SK-N-SH treated with all-trans-retinoic acid at 6 μM for 48 hours (cell line): ENCODE data around the gene TRMT112.

Experiments
- ATAC-seq: fragments of 200-7000 bp; cut with Tn5 transposase; 3 replicates; pipeline ENCODE4 v1.9.1; 2020; ENCODE audit warnings: mild to moderate bottlenecking, moderate library complexity
- ARNTL ChIP-seq: fragments of 450-650 bp; formaldehyde crosslinking; IDR thresholded peaks from 2 replicates; pipeline ENCODE4 v1.5.0; 2020; ENCODE audit warnings: low read depth, mild to moderate bottlenecking, moderate library complexity, borderline replicate concordance
- BACH2 ChIP-seq: fragments of 250-450 bp; sonication (Bioruptor Pico); IDR thresholded peaks from 2 replicates; pipeline ENCODE4 v1.9.0; 2021; ENCODE audit warnings: mild to moderate bottlenecking, borderline replicate concordance
- CREB5 ChIP-seq: fragments of 250-450 bp; sonication (Bioruptor Pico); IDR thresholded peaks from 2 replicates; pipeline ENCODE4 v1.5.1; 2020; ENCODE audit warnings: low read depth, mild to moderate bottlenecking, moderate library complexity
- CSRNP3 ChIP-seq: fragments of 250-450 bp; sonication (Bioruptor Pico); IDR thresholded peaks from 2 replicates; pipeline ENCODE4 v1.5.1; 2021; ENCODE audit warnings: mild to moderate bottlenecking, moderate library complexity
- ESRRG ChIP-seq: fragments of 250-450 bp; sonication (Bioruptor Pico); IDR thresholded peaks from 2 replicates; pipeline ENCODE4 v1.6.1; 2021; ENCODE audit warnings: mild to moderate bottlenecking
- ISL1 ChIP-seq: fragments of 250-450 bp; sonication (Bioruptor Pico); IDR thresholded peaks from 2 replicates; pipeline ENCODE4 v2.1.2; 2022; ENCODE audit warnings: mild to moderate bottlenecking, moderate library complexity
- OSR1 ChIP-seq: fragments of 250-450 bp; sonication (Bioruptor Pico); IDR thresholded peaks from 2 replicates; pipeline ENCODE4 v1.8.0; 2022; ENCODE audit warnings: moderate library complexity, mild to moderate bottlenecking, inconsistent platforms
- PATZ1 ChIP-seq: fragments of 250-450 bp; sonication (Bioruptor Pico); IDR thresholded peaks from 2 replicates; pipeline ENCODE4 v1.8.0; 2020; ENCODE audit warnings: mild to moderate bottlenecking, moderate library complexity, borderline replicate concordance
- POU6F1 ChIP-seq: fragments of 250-450 bp; sonication (Bioruptor Pico); IDR thresholded peaks from 2 replicates; pipeline ENCODE4 v1.8.0; 2021; ENCODE audit warnings: low read depth, mild to moderate bottlenecking, moderate library complexity, borderline replicate concordance
- PPARA ChIP-seq: fragments of 250-450 bp; sonication (Bioruptor Pico); IDR thresholded peaks from 2 replicates; pipeline ENCODE4 v1.5.0; 2020; ENCODE audit warnings: mild to moderate bottlenecking, borderline replicate concordance
- RARB ChIP-seq: fragments of 250-450 bp; sonication (Bioruptor Pico); IDR thresholded peaks from 2 replicates; pipeline ENCODE4 v1.8.0; 2021; ENCODE audit warnings: mild to moderate bottlenecking, moderate library complexity
- SNAI2 ChIP-seq: fragments of 250-450 bp; sonication (Bioruptor Pico); IDR thresholded peaks from 2 replicates; pipeline ENCODE4 v1.5.0; 2020; ENCODE audit warnings: mild to moderate bottlenecking, moderate library complexity
- TCF4 ChIP-seq: fragments of 250-450 bp; sonication (Bioruptor Pico); IDR thresholded peaks from 2 replicates; pipeline ENCODE4 v1.8.0; 2021; ENCODE audit warnings: mild to moderate bottlenecking, moderate library complexity, borderline replicate concordance
- TOX ChIP-seq: fragments of 250-450 bp; sonication (Bioruptor Pico); IDR thresholded peaks from 2 replicates; pipeline ENCODE4 v1.8.0; 2021; ENCODE audit warnings: mild to moderate bottlenecking, moderate library complexity, borderline replicate concordance
- TSHZ2 ChIP-seq: fragments of 250-450 bp; sonication (Bioruptor Pico); IDR thresholded peaks from 2 replicates; pipeline ENCODE4 v1.5.0; 2020; ENCODE audit warnings: mild to moderate bottlenecking, moderate library complexity
- ZC3H10 ChIP-seq: fragments of 250-450 bp; sonication (Bioruptor Pico); IDR thresholded peaks from 2 replicates; pipeline ENCODE4 v1.5.1; 2021; ENCODE audit warnings: mild to moderate bottlenecking, moderate library complexity
- ZFP3 ChIP-seq: fragments of 250-450 bp; sonication (Bioruptor Pico); IDR thresholded peaks from 2 replicates; pipeline ENCODE4 v1.5.0; 2020; ENCODE audit warnings: mild to moderate bottlenecking, moderate library complexity
- ZFP30 ChIP-seq: fragments of 450-650 bp; formaldehyde crosslinking; IDR thresholded peaks from 2 replicates; pipeline ENCODE4 v1.5.0; 2022; ENCODE audit warnings: mild to moderate bottlenecking, moderate library complexity
- ZNF565 ChIP-seq: fragments of 450-650 bp; formaldehyde crosslinking; conservative IDR thresholded peaks from 2 replicates; pipeline ENCODE4 v1.5.0; 2020; ENCODE audit warnings: low read depth, mild to moderate bottlenecking, moderate library complexity
- ZNF70 ChIP-seq: fragments of 450-650 bp; formaldehyde crosslinking; IDR thresholded peaks from 2 replicates; pipeline ENCODE4 v1.5.0; 2020; ENCODE audit warnings: mild to moderate bottlenecking, moderate library complexity
- ZNF8 ChIP-seq: fragments of 450-650 bp; formaldehyde crosslinking; IDR thresholded peaks from 2 replicates; pipeline ENCODE4 v1.5.0; 2020; ENCODE audit warnings: mild to moderate bottlenecking, moderate library complexity

The TRMT112 gene

GRCh38 chr11:64287676-64288352 is 29.5 kb downstream of the TRMT112 start:
- no peak for ATAC-seq
- no peak for TF ChIP-seq ZFP30 (CRISPR knock-in tag)
- no peak for TF ChIP-seq OSR1
- TF ChIP-seq PPARA (CRISPR knock-in tag): no peak
- TF ChIP-seq ARNTL: no peak
- no peak for TF ChIP-seq SNAI2 (CRISPR knock-in tag)
- no peak for TF ChIP-seq POU6F1 (CRISPR knock-in tag)
- TF ChIP-seq ESRRG: no peak
- TF ChIP-seq BACH2 (CRISPR knock-in tag): no peak
- no peak for TF ChIP-seq ZFP3
- TF ChIP-seq TCF4: no peak
- no peak for TF ChIP-seq CSRNP3 (CRISPR knock-in tag)
- TF ChIP-seq CREB5: no peak
- TF ChIP-seq TOX (CRISPR knock-in tag): no peak
- TF ChIP-seq ISL1: no peak
- TF ChIP-seq ZNF70 (CRISPR knock-in tag): no peak
- TF ChIP-seq ZNF8 (CRISPR knock-in tag): no peak
- no peak for TF ChIP-seq TSHZ2 (CRISPR knock-in tag)

GRCh38 chr11:64286801-64287159 is 30.6 kb downstream of the TRMT112 start:
- no peak for ATAC-seq

More at GRCh38 chr11:64286801-64287159, 30.6 kb downstream of the TRMT112 start:
- TF ChIP-seq ISL1 (no peak), PPARA (CRISPR knock-in tag) (no peak), PATZ1 (CRISPR knock-in tag) (no peak), TOX (CRISPR knock-in tag) (no peak), ZNF8 (CRISPR knock-in tag) (no peak), ESRRG (no peak), ZNF70 (CRISPR knock-in tag) (no peak), CREB5 (no peak), ARNTL (no peak), ZNF565 (no peak), RARB (CRISPR knock-in tag) (no peak), OSR1 (no peak), ZFP3 (no peak), ZFP30 (CRISPR knock-in tag) (no peak), POU6F1 (CRISPR knock-in tag) (no peak), TCF4 (no peak), TSHZ2 (CRISPR knock-in tag) (no peak), ZC3H10 (CRISPR knock-in tag) (no peak)
